Measurements from ENCODE around the gene RDH11.

GRCh38 chr14:67675219-67675582, 20.4 kb downstream of the RDH11 start:
- TF ChIP-seq CTCF (IDR thresholded peaks at IDR 0.05; ENCODE audit: poor library complexity) (no peak), EZH2 (IDR thresholded peaks at IDR 0.05; ENCODE audit: borderline replicate concordance) (no peak), EZH2phosphoT487 (IDR thresholded peaks at IDR 0.05; ENCODE audit: low read depth, severe bottlenecking, unreplicated experiment) (no peak)
